Lung (tissue), 12 donors: Measurements from ENCODE around the gene EBF4. TPM values are rescaled to one million over a fixed set of nuclear protein-coding genes. Genes with fewer than 3 reads are reported as not detected.

Experiments used
- ATAC-seq: fragments of 200-7000 bp; cut with Tn5 transposase; one replicate; pipeline ENCODE4 v1.9.1; 2020; ENCODE audit warnings: moderate number of reproducible peaks; ENCODE audit not compliant: insufficient read depth, low FRiP score
- DNase-seq, 3 donors: peaks; one replicate each; pipeline ENCODE4 v3.0.0-alpha.2; 2013 to 2017
- H3K27ac ChIP-seq, 2 donors: one replicate each; pipeline ENCODE4 v1.5.1; 2013; ENCODE audit warnings: mild to moderate bottlenecking in 2 of 2, moderate library complexity in 2 of 2, control low read depth in 1 of 2, inconsistent platforms in 1 of 2, low read depth in 1 of 2, low read length in 1 of 2
- H3K27me3 ChIP-seq, 3 donors: one replicate each; pipeline ENCODE4 v1.5.1; 2013; ENCODE audit warnings: low read length in 2 of 3; ENCODE audit not compliant: control insufficient read depth in 3 of 3, insufficient read depth in 3 of 3
- H3K36me3 ChIP-seq, 4 donors: one replicate each; pipeline ENCODE4 v1.5.1; 2013; ENCODE audit warnings: low read length in 4 of 4, mild to moderate bottlenecking in 1 of 4, moderate library complexity in 1 of 4; ENCODE audit not compliant: control insufficient read depth in 4 of 4, insufficient read depth in 4 of 4
- H3K4me1 ChIP-seq, 5 donors: one replicate each; pipeline ENCODE4 v1.5.1; 2013; ENCODE audit warnings: low read length in 5 of 5, mild to moderate bottlenecking in 2 of 5, moderate library complexity in 1 of 5; ENCODE audit not compliant: control insufficient read depth in 5 of 5, insufficient read depth in 5 of 5
- H3K4me3 ChIP-seq: one replicate; pipeline ENCODE4 v1.5.1; 2013; ENCODE audit warnings: mild to moderate bottlenecking, control low read depth, moderate library complexity
- H3K9ac ChIP-seq, 2 donors: one replicate each; pipeline ENCODE4 v1.5.1; 2013; ENCODE audit warnings: low read length in 2 of 2, control low read depth in 1 of 2; ENCODE audit not compliant: insufficient read depth in 1 of 2
- H3K9me3 ChIP-seq, 4 donors: one replicate each; pipeline ENCODE4 v1.5.1; 2013; ENCODE audit warnings: low read length in 3 of 4, mild to moderate bottlenecking in 1 of 4, moderate library complexity in 1 of 4; ENCODE audit not compliant: control insufficient read depth in 4 of 4, insufficient read depth in 3 of 4
- CTCF ChIP-seq: IDR thresholded peaks from 2 replicates; pipeline ENCODE4 v1.5.1; 2012; ENCODE audit warnings: mild to moderate bottlenecking; ENCODE audit errors: control extremely low read depth, extremely low read depth
- WGBS, 2 donors: extraction: QIAGEN DNeasy Blood & Tissue Kit; methylation state at CpG; one replicate each; pipeline ENCODE4 v1.1.7; 2013; 5-methylcytosine and 5-hydroxymethylcytosine counted together
- polyA plus RNA-seq, 2 donors: library from polyadenylated mRNA; stranded (reverse); fragments of 200-250 nt; gene quantifications; one replicate each; pipeline ENCODE4 v1.2.1, GENCODE V29; 2013
- total RNA-seq, 2 donors: library from RNA; depleted of rRNA in 1 of 2; stranded (reverse); fragments of >200 nt in 1 of 2; gene quantifications; one replicate each; pipeline ENCODE4 v1.2.1, GENCODE V29; 2014 to 2021
- donor health status: control.
- donor health status: control.
- donor health status: Bipolar disorder and iron deficiency.
- donor health status: healthy.
- donor health status: DM: yes; HTN: yes; CAD: no.

EBF4 gene
- total and polyA plus RNA-seq, 4 donors: 5.8 to 15.8 (median 7.4) TPM

DNA sequence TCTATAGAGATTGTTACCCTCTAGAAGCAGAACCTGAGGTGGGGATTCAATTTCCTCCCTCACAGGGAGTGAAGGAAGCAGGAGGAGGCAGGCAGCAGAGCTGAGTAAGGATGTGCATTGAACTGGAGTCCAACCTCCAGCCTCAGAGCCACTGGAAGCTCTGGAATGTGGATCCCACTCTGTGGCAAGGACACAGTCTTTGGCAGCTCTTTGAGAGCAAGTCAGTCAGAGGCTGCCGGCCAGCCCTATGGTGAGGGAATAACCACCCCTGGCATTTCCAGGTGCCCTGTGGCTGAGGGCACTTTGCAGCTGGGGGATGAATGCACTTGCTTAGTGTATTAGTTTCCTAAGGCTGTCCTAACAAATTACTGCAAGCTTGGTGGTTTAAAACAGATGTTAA lies 37.2 kb downstream of the EBF4 start:
- Histone ChIP-seq H3K27me3 (no peaks in the 10 kb centered on the region), H3K4me1 (no peaks in the 10 kb centered on the region), H3K36me3 (peaks cover 0 to 15% (median 0%) of the 10 kb centered on the region in 4 donors), H3K27ac (no peak overlapping the region), H3K9me3 (peaks cover 0 to 10% (median 1%) of the 10 kb centered on the region in 4 donors), H3K4me3 (no peak overlapping the region), H3K9ac (no peak overlapping the region)
- ATAC-seq (no peak), DNase-seq (no peak)
- WGBS, 2 donors: 67 to 73% methylated on average over 1 of the region's 1 CpG
- TF ChIP-seq CTCF: no peak

DNA sequence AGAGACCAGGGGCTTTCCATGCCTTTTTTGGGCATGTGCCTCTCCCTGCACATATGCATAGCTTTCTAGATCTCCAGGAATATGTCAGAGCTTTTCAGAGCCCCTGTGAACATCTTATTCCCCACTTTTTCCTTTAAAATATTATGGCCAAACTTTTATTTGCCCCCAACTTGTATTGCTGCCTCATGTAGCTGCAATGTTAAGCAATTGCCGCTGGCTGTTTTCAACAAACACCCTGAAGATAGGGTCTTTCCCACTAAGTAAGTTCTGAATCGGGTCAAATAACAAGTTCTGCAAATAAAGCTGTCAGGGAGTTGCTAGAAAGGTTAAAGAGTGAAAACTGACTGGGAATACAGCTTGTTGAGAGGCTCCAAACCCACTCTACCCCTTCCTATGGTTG lies 42.3 kb downstream of the EBF4 start:
- TF ChIP-seq CTCF: no peak
- Histone ChIP-seq H3K4me3 (no peak overlapping the region), H3K36me3 (peaks cover 0 to 15% (median 0%) of the 10 kb centered on the region in 4 donors), H3K27me3 (peaks cover 0 to 3% (median 0%) of the 10 kb centered on the region in 3 donors), H3K4me1 (no peaks in the 10 kb centered on the region), H3K9me3 (peaks cover 0 to 10% (median 1%) of the 10 kb centered on the region in 4 donors), H3K27ac (no peak overlapping the region), H3K9ac (no peak overlapping the region)
- WGBS, 2 donors: 85 to 88% methylated on average over 2 of the region's 2 CpGs
- ATAC-seq (no peak), DNase-seq (no peak)

- WGBS, 2 donors: 96 to 99% methylated on average over 3 of the region's 3 CpGs
- Histone ChIP-seq H3K4me3 (no peak overlapping the region), H3K4me1 (no peaks in the 10 kb centered on the region), H3K9ac (no peak overlapping the region), H3K27ac (no peak overlapping the region), H3K9me3 (peaks cover 0 to 7% (median 1%) of the 10 kb centered on the region in 4 donors), H3K36me3 (peaks cover 0 to 15% (median 0%) of the 10 kb centered on the region in 4 donors), H3K27me3 (peaks cover 0 to 3% (median 0%) of the 10 kb centered on the region in 3 donors)
- ATAC-seq (no peak), DNase-seq (no peak)
- TF ChIP-seq CTCF: no peak
These were observed 43.9 kb downstream of the EBF4 start for GRCh38 chr20:2736441-2736840.

GRCh38 chr20:2738331-2739041 lies 45.9 kb downstream of the EBF4 start:
- WGBS, 2 donors: 78 to 84% methylated on average over 8 of the region's 8 CpGs
- no peak overlapping the region for H3K9ac ChIP-seq
- TF ChIP-seq CTCF: no peak
- DNase-seq: no peak
- ATAC-seq: no peak
- H3K27ac ChIP-seq: no peak overlapping the region
- no peaks in the 10 kb centered on the region for H3K36me3 ChIP-seq
- peaks cover 0 to 13% (median 0%) of the 10 kb centered on the region in 3 donors for H3K27me3 ChIP-seq
- H3K4me1 ChIP-seq: no peaks in the 10 kb centered on the region
- H3K9me3 ChIP-seq: peaks cover 0 to 2% (median 0%) of the 10 kb centered on the region in 4 donors
- no peak overlapping the region for H3K4me3 ChIP-seq
